Loucy (cell line): ENCODE results near the gene STRA8.

Experiments used
- EZH2phosphoT487 ChIP-seq: fragments of 200-600 bp; IDR thresholded peaks from 2 replicates; pipeline ENCODE4 v1.6.1; 2018; ENCODE audit warnings: antibody characterized with exemption, mild to moderate bottlenecking, moderate library complexity, borderline replicate concordance
- TF ChIP-seq, protein P1 (sequence below): fragments of 200-600 bp; sonication (generic); conservative IDR thresholded peaks from 2 replicates; pipeline ENCODE4 v1.5.1; 2014; ENCODE audit warnings: mild to moderate bottlenecking, antibody characterized with exemption, low read length

DNA sequence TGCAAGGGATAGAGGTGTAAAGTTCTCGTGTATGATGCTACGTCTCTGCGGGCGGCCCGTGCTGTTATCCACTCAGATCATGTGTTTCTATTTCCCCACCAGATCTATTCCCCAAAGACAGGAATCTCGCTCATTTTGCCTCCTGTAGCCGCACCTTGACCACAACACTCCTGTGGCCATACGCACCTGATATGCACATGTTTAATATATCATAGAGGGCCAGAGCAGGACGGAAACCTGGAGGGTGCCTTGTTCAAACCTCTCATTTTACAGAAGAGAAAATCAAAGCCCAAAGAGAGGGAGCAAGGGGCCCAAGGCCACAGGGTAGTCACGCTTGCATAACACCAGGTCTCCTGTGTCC, 37.6 kb downstream of the STRA8 start:
- TF ChIP-seq, protein P1, sequence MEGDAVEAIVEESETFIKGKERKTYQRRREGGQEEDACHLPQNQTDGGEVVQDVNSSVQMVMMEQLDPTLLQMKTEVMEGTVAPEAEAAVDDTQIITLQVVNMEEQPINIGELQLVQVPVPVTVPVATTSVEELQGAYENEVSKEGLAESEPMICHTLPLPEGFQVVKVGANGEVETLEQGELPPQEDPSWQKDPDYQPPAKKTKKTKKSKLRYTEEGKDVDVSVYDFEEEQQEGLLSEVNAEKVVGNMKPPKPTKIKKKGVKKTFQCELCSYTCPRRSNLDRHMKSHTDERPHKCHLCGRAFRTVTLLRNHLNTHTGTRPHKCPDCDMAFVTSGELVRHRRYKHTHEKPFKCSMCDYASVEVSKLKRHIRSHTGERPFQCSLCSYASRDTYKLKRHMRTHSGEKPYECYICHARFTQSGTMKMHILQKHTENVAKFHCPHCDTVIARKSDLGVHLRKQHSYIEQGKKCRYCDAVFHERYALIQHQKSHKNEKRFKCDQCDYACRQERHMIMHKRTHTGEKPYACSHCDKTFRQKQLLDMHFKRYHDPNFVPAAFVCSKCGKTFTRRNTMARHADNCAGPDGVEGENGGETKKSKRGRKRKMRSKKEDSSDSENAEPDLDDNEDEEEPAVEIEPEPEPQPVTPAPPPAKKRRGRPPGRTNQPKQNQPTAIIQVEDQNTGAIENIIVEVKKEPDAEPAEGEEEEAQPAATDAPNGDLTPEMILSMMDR: no peak
- no peak for TF ChIP-seq EZH2phosphoT487
